NCI-H1436 (cell line): Measurements from ENCODE around the gene PPP6R2.
A peak's percentile ranks its signal among the peaks of the same experiment; 100 is the strongest.

Experiments
- DNase-seq: peaks from one replicate; lab custom pipeline; 2025; lab: John Stamatoyannopoulos, UW

PPP6R2 gene

GRCh38 chr22:50471197-50471847 lies 128.2 kb downstream of the PPP6R2 start:
- no peak for DNase-seq

DNA sequence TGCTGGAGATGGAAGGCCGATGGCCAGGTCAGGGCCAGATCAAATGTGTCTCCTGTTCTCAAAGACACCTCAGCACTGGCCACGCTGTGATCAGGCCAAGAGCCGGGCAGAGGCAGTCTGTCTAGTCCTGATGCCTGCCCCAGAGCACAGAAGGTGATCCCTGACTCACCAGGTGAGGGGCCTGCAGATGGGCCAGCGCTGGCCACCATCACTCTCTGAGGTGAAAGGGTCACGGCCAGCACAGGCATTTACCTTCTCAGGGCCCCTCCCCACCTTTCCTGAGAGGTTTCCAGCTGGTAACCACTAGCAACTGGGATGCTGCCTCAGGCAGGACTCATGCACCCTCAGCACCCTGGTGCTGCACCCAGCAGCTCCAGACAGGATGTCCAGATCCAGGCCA lies 128.8 kb downstream of the PPP6R2 start:
- DNase-seq, result no peak

- DNase-seq, result peak; percentile 36
These were observed 130.0 kb downstream of the PPP6R2 start for GRCh38 chr22:50473088-50473487.

GRCh38 chr22:50473855-50474671 lies 130.9 kb downstream of the PPP6R2 start:
- DNase-seq, result no peak

DNA sequence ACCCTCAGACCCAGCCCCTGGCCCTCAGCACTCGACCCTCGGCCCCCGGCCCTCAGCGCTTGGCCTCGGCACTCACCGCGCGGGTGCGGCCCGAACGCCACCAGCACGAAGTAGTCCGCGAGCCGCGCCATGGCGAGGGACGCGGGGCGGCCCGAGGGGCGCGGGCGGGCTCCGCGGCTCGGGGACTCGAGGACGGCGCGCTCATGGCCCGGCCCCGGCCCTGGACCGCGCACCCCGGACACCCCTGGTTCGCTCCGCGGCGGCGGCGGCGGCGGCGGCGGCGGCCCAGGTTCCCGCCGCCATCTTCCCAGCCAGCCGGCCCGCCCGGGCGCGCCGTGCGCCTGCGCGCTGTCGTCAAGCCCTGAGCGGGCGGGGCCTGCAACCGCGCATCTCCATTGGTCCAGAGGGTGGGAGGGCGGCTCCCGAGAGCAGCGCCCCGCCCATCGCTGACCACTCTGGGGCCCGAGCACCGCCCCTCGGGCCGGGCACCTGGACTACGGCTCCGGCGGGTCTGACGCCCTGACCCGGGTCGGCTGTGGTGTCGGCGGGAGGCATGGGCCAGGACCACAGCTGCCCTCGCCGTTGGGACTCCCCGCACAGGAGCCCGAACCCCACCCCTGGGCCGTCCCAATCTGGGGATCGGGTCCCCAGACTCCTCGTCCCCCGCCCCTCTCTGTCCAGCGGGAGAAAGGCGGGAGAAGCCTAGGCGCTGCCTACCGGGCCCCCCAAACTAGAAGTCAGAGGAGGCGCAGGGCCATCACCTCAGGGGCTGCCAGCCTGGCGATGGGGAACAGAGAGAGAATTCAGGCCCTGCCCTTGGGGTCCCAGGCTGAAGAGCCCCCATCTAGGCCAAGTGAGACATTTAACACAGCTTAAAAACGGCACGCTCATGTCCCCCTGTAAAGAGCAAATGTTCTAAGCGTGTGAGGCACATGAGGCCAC lies 131.9 kb downstream of the PPP6R2 start, which contains the start of gene SBF1:
Gene SBF1, minus strand, starts transcription at position 326 of the 942 bp plus-strand sequence. Its CDS starts 195 bp downstream, at position 131.
- peak; percentile 86 for DNase-seq

DNA sequence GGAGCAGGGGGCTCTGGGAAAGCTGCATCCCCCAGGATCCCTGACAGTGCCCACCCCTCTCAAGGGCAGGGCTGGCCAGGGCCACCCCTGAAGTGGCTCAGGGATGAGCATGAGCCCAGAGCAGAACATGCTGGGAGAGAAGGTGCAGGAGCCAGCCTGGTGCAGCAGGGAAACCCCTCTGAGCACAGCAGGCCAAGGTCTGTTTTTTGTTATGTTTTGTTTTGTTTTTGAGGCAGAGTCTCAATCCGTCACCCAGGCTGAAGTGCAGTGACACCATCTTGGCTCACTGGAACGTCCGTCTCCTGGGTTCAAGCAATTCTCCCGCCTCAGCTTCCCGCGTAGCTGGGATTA lies 132.5 kb downstream of the PPP6R2 start:
- no peak for DNase-seq

- DNase-seq, result peak; percentile 89
These were observed 133.7 kb downstream of the PPP6R2 start for GRCh38 chr22:50476868-50477267.

DNA sequence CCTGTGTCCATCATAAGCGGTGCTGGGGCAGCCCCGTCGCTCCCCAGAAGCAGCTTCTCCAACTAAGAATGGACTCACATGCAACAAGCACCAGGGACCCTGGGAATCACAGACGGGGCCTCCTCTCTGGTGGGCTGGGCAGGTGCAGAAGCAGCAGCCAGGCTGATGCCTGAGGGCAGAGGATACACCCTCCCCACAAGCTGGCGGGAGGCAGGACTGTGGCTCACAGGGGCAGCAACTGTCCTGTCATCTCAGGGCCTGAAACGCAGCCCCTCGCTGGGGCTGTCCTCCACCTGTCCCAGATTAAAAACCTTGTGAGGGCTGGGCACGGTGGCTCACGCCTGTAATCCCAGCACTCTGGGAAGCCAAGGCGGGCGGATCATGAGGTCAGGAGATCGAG lies 134.8 kb downstream of the PPP6R2 start:
- DNase-seq, result no peak

- DNase-seq, result no peak
These were observed 136.6 kb downstream of the PPP6R2 start for GRCh38 chr22:50479721-50480120.

- DNase-seq, result no peak
These were observed 137.9 kb downstream of the PPP6R2 start for GRCh38 chr22:50481045-50481439.

- DNase-seq, result peak; percentile 41
These were observed 138.4 kb downstream of the PPP6R2 start, which contains the start of gene ADM2 for GRCh38 chr22:50481440-50482106. ADM2 (plus strand) TSS chr22:50481543; CDS start chr22:50481848, 305 bp downstream.

GRCh38 chr22:50482107-50483074 lies 139.3 kb downstream of the PPP6R2 start:
- no peak for DNase-seq

DNA sequence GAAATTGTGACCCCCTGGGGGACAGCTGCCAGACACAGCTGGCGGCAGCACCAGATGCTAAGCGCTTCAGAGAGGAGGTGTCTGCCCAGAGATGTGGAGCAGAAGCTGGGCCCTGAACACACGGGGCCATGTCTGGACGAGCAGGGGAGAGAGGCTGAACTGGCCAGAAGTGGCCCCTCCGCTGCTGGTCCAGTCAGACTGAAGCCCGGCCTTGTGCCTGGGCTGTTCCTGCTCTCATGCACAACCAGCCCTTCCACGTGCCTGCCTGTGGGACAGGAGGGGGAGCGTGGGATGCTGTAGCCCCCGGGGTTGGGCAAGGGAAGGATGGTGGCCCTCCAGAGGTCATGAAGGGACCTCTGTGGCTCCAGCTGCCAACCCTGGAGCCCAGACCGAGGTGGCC lies 140.0 kb downstream of the PPP6R2 start:
- DNase-seq, result no peak

DNA sequence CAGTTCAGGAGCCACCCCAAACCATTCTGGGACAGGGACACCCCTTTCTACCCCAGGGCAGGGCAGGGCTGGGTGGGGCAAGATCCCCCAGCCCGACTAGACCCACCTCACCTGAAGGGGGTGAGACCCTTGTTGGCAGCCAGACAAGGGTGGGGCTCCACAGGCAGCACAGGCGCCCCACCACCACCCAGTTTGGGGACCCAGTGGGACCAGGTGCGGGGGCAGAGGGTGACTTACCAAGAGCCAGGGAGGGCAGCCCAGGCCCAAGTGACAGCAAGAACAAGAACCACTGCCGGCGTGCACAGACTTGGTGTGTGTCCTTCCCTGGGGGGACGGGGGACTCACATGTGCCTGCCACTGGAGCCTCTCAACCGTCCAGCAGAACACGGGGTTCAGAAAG lies 140.4 kb downstream of the PPP6R2 start:
- no peak for DNase-seq

- DNase-seq, result no peak
These were observed 141.1 kb downstream of the PPP6R2 start for GRCh38 chr22:50483977-50484853.

DNA sequence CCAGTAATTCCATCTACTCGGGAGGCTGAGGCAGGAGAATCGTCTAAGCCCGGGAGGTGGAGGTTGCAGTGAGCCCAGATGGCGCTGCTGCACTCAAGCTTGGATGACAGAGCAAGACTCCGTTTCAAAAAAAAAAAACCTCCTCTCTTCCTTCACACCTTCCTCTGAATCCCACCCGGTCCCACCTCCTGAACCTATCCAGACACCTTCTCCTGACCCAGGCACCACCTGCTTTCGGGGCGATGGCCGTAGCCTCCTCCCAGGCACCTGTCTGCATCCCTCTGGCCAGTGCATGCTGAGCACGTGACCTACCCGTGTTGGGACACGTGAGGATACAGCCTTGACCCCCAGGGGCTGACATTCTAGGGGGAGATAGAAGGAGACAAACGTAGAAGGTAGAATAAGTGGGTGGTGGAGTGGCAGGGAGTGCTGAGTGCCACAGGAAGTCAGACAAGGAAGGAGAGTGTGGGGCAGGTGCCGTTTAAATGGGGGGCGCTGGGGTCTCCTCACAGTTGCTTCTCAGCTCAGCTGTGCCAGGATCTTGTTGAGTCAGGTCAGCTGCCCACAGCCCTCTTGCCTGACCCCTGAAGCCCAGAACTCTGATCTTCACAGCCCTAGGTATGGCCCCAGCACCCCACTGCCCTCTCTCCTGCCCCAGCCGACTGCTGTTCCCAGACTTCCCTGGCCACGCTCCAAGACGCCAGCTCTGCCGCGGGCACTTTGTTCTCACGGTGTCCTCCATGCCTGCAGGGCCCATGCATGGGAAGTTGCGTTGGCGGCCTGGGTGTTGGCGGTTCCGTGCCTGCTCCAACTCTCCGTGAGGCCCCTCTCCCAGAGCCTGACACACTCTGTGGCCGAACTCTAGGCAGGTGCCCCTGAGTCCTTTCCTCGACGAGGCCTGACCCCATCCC lies 142.3 kb downstream of the PPP6R2 start:
- peak; percentile 13 for DNase-seq

DNA sequence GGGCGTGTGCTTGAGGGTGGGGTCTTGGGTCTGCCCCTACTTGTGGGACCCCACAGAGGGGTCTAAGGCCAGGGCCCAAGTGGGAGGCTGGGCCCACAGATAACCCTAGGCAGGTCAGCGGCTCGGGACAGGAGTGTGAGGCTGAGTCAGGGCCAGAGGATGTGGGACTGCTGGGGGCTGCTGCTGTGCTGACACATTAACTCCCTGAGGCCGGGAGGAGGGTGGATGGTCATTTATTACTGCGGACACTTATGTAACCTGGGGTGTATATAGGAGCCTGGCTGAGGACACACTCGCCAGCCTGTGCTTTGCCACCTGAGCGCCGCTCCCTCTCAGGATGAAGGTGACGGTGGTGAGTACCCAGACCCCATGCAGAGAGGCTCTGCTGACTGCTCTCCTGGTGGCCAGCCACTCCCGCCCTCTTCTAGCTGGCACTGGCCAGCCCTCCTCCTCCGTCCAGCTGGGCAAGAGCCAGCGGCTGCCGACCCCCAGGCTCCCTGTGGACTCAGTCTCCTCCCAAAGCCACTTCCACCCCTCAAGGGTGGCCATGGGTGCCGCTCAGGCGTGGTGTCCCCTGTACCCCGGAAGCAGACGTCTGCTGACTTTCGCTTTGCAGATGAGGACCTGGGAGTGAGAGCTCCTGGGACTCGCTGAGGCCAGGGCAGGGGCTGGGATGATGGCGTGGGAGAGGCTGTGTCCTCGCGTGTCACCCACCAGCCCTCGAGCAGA lies 143.6 kb downstream of the PPP6R2 start, which contains the start of gene MIOX:
Gene MIOX, plus strand, starts transcription at position 299 of the 729 bp plus-strand sequence. Its CDS starts 39 bp downstream, at position 338.
- no peak for DNase-seq
